Subcutaneous adipose tissue (tissue), 4 donors: ENCODE results near the gene RUNX2. TPM values are rescaled to one million over a fixed set of nuclear protein-coding genes. Genes with fewer than 3 reads are reported as not detected.

Experiments
- CTCF ChIP-seq: fragments of 450-650 bp; IDR thresholded peaks from one replicate; pipeline ENCODE4 v1.5.1; 2016; ENCODE audit warnings: low read depth, mild to moderate bottlenecking, control low read depth, antibody characterized with exemption, moderate library complexity
- total RNA-seq, 4 donors: library from RNA; depleted of rRNA; stranded (reverse); fragments of >200 nt; gene quantifications; one replicate each; pipeline ENCODE4 v1.1.0, GENCODE V29; 2016

RUNX2 gene
- total RNA-seq, 4 donors from 2014 or later, result 1.3 to 4.6 (median 2.6) TPM

DNA sequence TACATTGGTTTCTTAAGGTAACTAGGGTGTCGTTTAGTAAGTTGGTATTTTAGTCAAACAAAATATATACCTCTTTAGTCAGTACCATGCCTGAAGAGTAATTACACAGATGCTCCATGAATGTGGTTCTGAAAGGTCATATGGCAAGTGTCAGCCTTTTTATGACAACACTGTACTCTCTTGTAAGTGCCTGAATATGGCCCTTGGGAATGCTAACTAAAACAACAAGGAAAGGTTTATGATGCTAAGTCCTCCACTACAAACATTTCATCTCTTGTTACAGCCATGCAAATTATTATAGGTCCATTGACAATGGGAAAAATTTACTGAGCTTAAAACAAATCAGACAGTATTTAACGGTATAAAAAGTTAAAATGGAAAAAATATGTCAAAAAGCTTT is 88.6 kb downstream of the RUNX2 start:
- no peak for TF ChIP-seq CTCF

GRCh38 chr6:45417436-45417835 is 89.3 kb downstream of the RUNX2 start:
- no peak for TF ChIP-seq CTCF

DNA sequence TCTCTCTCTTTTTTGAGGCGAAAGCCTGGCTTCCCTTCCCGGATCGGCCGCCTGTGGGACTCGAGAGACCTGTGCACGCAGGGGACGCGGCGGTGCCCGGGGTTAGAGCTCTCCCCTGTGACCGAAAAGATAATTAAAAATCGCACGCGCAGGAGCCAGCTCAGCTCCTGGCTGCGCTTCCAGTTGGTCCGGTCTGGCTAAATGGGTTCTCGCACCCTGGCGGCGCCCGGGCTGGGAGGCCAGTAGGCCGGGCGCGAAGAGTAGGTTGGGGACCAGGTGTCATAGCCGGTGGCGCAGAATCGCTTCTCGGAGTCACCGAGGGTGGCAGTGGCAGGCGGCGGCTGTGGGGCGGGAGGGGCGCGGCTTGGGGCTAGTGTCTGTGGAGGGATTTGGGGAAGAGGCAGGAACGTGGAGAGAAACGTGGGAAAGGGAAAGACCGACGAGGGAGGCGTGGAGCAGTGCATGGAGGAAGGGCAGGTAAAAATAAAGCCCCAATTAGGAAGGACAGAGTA is 91.5 kb downstream of the RUNX2 start:
- no peak for TF ChIP-seq CTCF

GRCh38 chr6:45420083-45420908 is 92.2 kb downstream of the RUNX2 start:
- no peak for TF ChIP-seq CTCF

GRCh38 chr6:45420909-45421708 is 93.0 kb downstream of the RUNX2 start:
- no peak for TF ChIP-seq CTCF

DNA sequence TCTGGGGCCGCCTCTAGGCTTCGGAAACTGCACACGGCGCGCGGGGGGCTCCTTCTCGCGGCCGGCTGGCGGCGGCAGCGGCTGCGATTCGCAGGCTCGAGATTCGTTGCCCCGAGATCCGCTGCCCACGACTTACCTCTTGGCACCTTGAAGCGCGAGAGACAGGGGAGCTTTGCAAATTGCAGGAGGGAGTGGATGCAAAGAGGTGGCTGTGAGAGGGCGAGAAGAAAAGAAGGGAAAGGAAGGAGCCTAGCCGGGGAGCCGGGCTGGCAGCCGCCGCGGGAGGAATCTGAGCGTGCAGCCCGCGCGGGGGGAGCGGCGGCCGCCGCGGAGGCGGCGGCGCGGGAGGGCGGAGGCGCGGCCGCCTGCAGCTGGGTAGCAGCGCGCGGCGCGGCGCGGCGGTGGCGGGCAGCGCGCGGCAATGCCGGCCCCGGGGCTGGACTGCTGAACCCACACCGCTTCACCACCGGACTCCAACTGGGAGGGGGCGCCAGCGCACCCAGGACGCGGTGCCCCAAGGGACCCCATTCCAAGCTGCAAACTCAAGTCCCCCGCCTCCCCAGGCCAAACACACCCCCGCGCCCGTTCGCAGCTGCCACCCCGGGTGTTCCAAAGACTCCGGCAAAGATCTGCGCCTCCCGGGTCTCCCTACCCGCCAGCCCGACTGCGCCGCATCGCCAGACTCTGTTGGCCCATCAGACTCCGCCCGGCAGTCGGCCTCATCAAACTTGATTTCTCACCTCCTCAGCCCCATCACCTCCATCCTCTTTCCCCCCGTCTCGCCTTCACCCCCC is 93.8 kb downstream of the RUNX2 start:
- no peak for TF ChIP-seq CTCF
